GM12878 (cell line): Measurements from ENCODE around the gene OPCML. TPM values are rescaled to one million over a fixed set of nuclear protein-coding genes. Genes with fewer than 3 reads are reported as not detected.

Experiments used
- ATAC-seq: fragments of 200-7000 bp; cut with Tn5 transposase; 3 replicates; pipeline ENCODE4 v1.9.1; 2020; ENCODE audit warnings: mild to moderate bottlenecking, moderate library complexity
- BruUV-seq: library from RNA; stranded (reverse); fragments of 400-500 nt; replicated peaks from 2 replicates; lab custom pipeline; 2021; lab: Mats Ljungman, UMichigan
- CTCF ChIA-PET: fragments of 300-600 bp; sonication (Branson Sonifier 250); formaldehyde crosslinking; extraction: SDS; loops from one replicate; lab custom pipeline; 2021; ENCODE audit warnings: inconsistent platforms; lab: Yijun Ruan, JAX
- POLR2A ChIA-PET: fragments of 350-600 bp; formaldehyde crosslinking; extraction: SDS; loops from one replicate; lab custom pipeline; 2021; ENCODE audit warnings: inconsistent platforms; lab: Charles Lee
- RAD21 ChIA-PET: fragments of 300-600 bp; sonication (Branson Sonifier 250); formaldehyde crosslinking; loops from one replicate; lab custom pipeline; 2023; ENCODE audit warnings: antibody characterized with exemption; ENCODE audit not compliant: unreplicated experiment; lab: Charles Lee
- SMC1A ChIA-PET: fragments of 300-600 bp; sonication (Branson Sonifier 250); formaldehyde crosslinking; loops from one replicate; lab custom pipeline; 2023; ENCODE audit not compliant: unreplicated experiment, uncharacterized antibody; lab: Charles Lee
- DNase-seq: peaks from one replicate; pipeline ENCODE4 v3.0.0-alpha.2; 2011; ENCODE audit warnings: low read depth, low spot score
- FAIRE-seq: peaks from 3 replicates; lab custom pipeline; 2011; peaks lifted over from hg19 to GRCh38; lab: Jason Lieb, UNC
- H2AFZ ChIP-seq: 2 replicates; pipeline ENCODE4 v1.6.0; 2011; ENCODE audit warnings: low read depth, low read length, control low read depth; ENCODE audit not compliant: control insufficient read depth
- H3K27ac ChIP-seq: 2 replicates; pipeline ENCODE4 v1.5.1; 2011; ENCODE audit warnings: control low read depth; ENCODE audit not compliant: control insufficient read depth, insufficient read depth
- H3K27me3 ChIP-seq, 2 experiments: replicated peaks in 1 of 2; 2 replicates each; pipeline versions ENCODE4 v1.6.0 to v1.6.1; 2011; ENCODE audit warnings: low read length in 1 of 2; ENCODE audit not compliant: control insufficient read depth in 2 of 2, insufficient read depth in 2 of 2
- H3K36me3 ChIP-seq, 2 experiments: 2 replicates each; pipeline ENCODE4 v1.5.1; 2011; ENCODE audit warnings: low read length in 1 of 2; ENCODE audit not compliant: control insufficient read depth in 2 of 2, insufficient read depth in 2 of 2
- H3K4me1 ChIP-seq: 2 replicates; pipeline ENCODE4 v1.6.1; 2011; ENCODE audit warnings: mild to moderate bottlenecking, low read length, moderate library complexity, mixed read lengths; ENCODE audit not compliant: control insufficient read depth, insufficient read depth
- H3K4me2 ChIP-seq: 2 replicates; pipeline ENCODE4 v1.6.0; 2011; ENCODE audit warnings: control low read depth; ENCODE audit not compliant: control insufficient read depth, insufficient read depth
- H3K4me3 ChIP-seq: fragments of 200-600 bp; sonication (generic); 2 replicates; pipeline ENCODE4 v1.5.1; 2016
- H3K79me2 ChIP-seq: 2 replicates; pipeline ENCODE4 v1.6.0; 2011; ENCODE audit warnings: low read length; ENCODE audit not compliant: control insufficient read depth, insufficient read depth
- H3K9ac ChIP-seq: 2 replicates; pipeline ENCODE4 v1.8.0; 2011; ENCODE audit warnings: low read length, control low read depth, mixed read lengths; ENCODE audit not compliant: control insufficient read depth, insufficient read depth
- H3K9me3 ChIP-seq: replicated peaks from 3 replicates; pipeline ENCODE4 v1.5.1; 2011; ENCODE audit warnings: mild to moderate bottlenecking, low read length; ENCODE audit not compliant: control insufficient read depth, insufficient read depth
- H4K20me1 ChIP-seq: 2 replicates; pipeline ENCODE4 v1.6.0; 2011; ENCODE audit not compliant: control insufficient read depth, insufficient read depth
- CBX5 ChIP-seq: sonication (generic); IDR thresholded peaks from 2 replicates; pipeline ENCODE4 v1.6.1; 2016; ENCODE audit warnings: low read depth, moderate library complexity, mild to moderate bottlenecking, inconsistent platforms
- CHD1 ChIP-seq: IDR thresholded peaks from 2 replicates; pipeline ENCODE4 v1.6.1; 2012; ENCODE audit warnings: low read depth, low read length, improper control_type of control experiment
- JUNB ChIP-seq: IDR thresholded peaks from 2 replicates; pipeline ENCODE4 v1.6.1; 2016; ENCODE audit warnings: antibody characterized with exemption, mild to moderate bottlenecking
- KLF5 ChIP-seq: fragments of 450-650 bp; IDR thresholded peaks from 2 replicates; pipeline ENCODE4 v1.6.1; 2014; ENCODE audit warnings: mild to moderate bottlenecking; ENCODE audit not compliant: partially characterized antibody
- MEF2A ChIP-seq: IDR thresholded peaks from 2 replicates; pipeline ENCODE4 v1.6.1; 2011; ENCODE audit warnings: low read depth, mild to moderate bottlenecking, low read length, moderate library complexity; ENCODE audit not compliant: insufficient read depth
- NFXL1 ChIP-seq: fragments of 450-650 bp; IDR thresholded peaks from 2 replicates; pipeline ENCODE4 v1.6.1; 2017; ENCODE audit warnings: antibody characterized with exemption, mild to moderate bottlenecking, borderline replicate concordance
- NFYB ChIP-seq: IDR thresholded peaks from 2 replicates; pipeline ENCODE4 v1.6.1; 2011; ENCODE audit warnings: low read depth, mild to moderate bottlenecking, low read length, improper control_type of control experiment, moderate library complexity; ENCODE audit not compliant: insufficient read depth
- NR2C2 ChIP-seq: IDR thresholded peaks from 2 replicates; pipeline ENCODE4 v1.6.1; 2011; ENCODE audit warnings: borderline replicate concordance, low read depth; ENCODE audit not compliant: control insufficient read depth, insufficient read length
- PBX3 ChIP-seq: IDR thresholded peaks from 2 replicates; pipeline ENCODE4 v1.6.1; 2011; ENCODE audit warnings: mild to moderate bottlenecking, low read depth, low read length, moderate library complexity; ENCODE audit not compliant: insufficient replicate concordance
- SMARCA5 ChIP-seq: fragments of 450-650 bp; IDR thresholded peaks from 2 replicates; pipeline ENCODE4 v1.6.1; 2017; ENCODE audit warnings: mild to moderate bottlenecking
- YY1 ChIP-seq: IDR thresholded peaks from 2 replicates; pipeline ENCODE4 v1.6.1; 2011; ENCODE audit warnings: low read depth, mild to moderate bottlenecking, low read length
- ZBED1 ChIP-seq: IDR thresholded peaks from 2 replicates; pipeline ENCODE4 v1.6.1; 2016; ENCODE audit warnings: borderline replicate concordance
- WGBS: methylation state at CpG from one replicate; pipeline ENCODE4 v1.1.6; 2016; ENCODE audit warnings: low lambda C conversion rate; ENCODE audit not compliant: insufficient replicate concordance, insufficient coverage; ENCODE audit errors: missing lambda C conversion rate; 5-methylcytosine and 5-hydroxymethylcytosine counted together
- in situ Hi-C: fragments of 300-500 bp; cut with MboI; formaldehyde crosslinking; loops from 9 replicates; pipeline ENCODE4 v1.14.3; 2018; ENCODE audit warnings: mixed read lengths
- intact Hi-C: fragments of 100-400 bp; cut with micrococcal nuclease; formaldehyde crosslinking; loops from one replicate; pipeline ENCODE4 v1.14.2; 2022; ENCODE audit not compliant: unreplicated experiment
- polyA plus RNA-seq, 11 experiments: library from polyadenylated mRNA; depleted of rRNA in 4 of 11; unstranded in 6 of 11; stranded (reverse) in 5 of 11; fragments of >200 nt; fragmentation: Nextera tagmentation in 4 of 11; fragmentation: Illumina TruSeq in 1 of 11; extraction: Ambion mirVana in 4 of 11; extraction: Trizol in 1 of 11; gene quantifications; 1 replicate in 1 of 11; 2 replicates in 10 of 11; pipeline versions ENCODE4 v1.2.1 to v1.2.3, GENCODE V29; 2011 to 2016; ENCODE audit warnings: inconsistent platforms in 2 of 11, missing spikeins in 2 of 11, low read depth in 1 of 11
- total RNA-seq, 4 experiments: library from RNA; depleted of rRNA in 3 of 4; stranded (reverse); fragments of >200 nt in 3 of 4; fragmentation: Illumina TruSeq in 1 of 4; extraction: Trizol in 1 of 4; gene quantifications; 2 replicates each; pipeline versions ENCODE4 v1.2.1 to v1.2.3, GENCODE V29; 2013 to 2021
- TF ChIP-seq, protein P1 (sequence below): fragments of 450-650 bp; IDR thresholded peaks from 2 replicates; pipeline ENCODE4 v1.6.1; 2018; ENCODE audit warnings: borderline replicate concordance, mild to moderate bottlenecking; ENCODE audit not compliant: partially characterized antibody

Gene OPCML
- total and polyA plus RNA-seq, 10 of the 15 experiments (the other 5 are each of a cell fraction or from before 2014, with no cell fraction given) = 0.84 TPM; not detected in 9

DNA sequence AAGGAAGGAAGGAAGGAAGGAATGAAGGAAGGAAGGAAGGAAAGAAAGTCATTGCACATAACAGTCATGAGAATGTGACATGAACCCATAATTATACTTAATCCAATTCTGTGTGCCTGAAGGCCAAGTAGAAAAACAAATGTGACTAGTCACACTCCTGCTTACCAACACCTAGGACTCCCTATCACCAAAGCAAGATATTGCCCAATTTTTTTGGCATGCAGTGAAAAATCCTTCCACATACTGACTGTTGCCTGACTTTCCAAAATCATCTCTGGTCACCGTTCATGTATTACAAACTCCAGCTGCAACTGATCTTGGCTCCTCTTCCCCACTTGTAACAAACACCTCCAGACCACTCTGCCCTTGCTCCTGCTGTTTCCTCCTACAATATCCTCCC, 516.8 kb downstream of the OPCML start:
- Histone ChIP-seq H4K20me1 (no peaks in the 10 kb centered on the region), H3K4me3 (no peak overlapping the region), H3K27ac (no peak overlapping the region), H3K4me1 (no peaks in the 10 kb centered on the region), H3K27me3 (no peaks in the 10 kb centered on the region; a peak in 1 of 4 replicates), H3K36me3 (no peaks in the 10 kb centered on the region), H3K9me3 (no peaks in the 10 kb centered on the region), H3K9ac (no peak overlapping the region), H3K79me2 (no peaks in the 10 kb centered on the region), H3K4me2 (no peak overlapping the region), H2AFZ (no peak overlapping the region)
- DNase-seq (no peak), ATAC-seq (no peak), FAIRE-seq (no peak)
- ChIA-PET SMC1A (no interaction called here), RAD21 (no interaction called here), POLR2A (no interaction called here), CTCF (no interaction called here)
- intact Hi-C loops = no loop called here
- no TSS peak for BruUV-seq
- TF ChIP-seq SMARCA5 (no peak), CHD1 (no peak), CBX5 (no peak), NR2C2 (no peak), JUNB (no peak), KLF5 (no peak), MEF2A (no peak), YY1 (no peak), ZBED1 (no peak), NFYB (no peak), PBX3 (no peak), NFXL1 (no peak)
- TF ChIP-seq, protein P1, sequence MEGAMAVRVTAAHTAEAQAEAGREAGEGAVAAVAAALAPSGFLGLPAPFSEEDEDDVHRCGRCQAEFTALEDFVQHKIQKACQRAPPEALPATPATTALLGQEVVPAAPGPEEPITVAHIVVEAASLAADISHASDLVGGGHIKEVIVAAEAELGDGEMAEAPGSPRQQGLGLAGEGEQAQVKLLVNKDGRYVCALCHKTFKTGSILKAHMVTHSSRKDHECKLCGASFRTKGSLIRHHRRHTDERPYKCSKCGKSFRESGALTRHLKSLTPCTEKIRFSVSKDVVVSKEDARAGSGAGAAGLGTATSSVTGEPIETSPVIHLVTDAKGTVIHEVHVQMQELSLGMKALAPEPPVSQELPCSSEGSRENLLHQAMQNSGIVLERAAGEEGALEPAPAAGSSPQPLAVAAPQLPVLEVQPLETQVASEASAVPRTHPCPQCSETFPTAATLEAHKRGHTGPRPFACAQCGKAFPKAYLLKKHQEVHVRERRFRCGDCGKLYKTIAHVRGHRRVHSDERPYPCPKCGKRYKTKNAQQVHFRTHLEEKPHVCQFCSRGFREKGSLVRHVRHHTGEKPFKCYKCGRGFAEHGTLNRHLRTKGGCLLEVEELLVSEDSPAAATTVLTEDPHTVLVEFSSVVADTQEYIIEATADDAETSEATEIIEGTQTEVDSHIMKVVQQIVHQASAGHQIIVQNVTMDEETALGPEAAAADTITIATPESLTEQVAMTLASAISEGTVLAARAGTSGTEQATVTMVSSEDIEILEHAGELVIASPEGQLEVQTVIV = no peak
- WGBS = 20% methylated on average over 1 of the region's 1 CpG
- in situ Hi-C loops = no loop called here
